ENCODE measurements around the gene IRX1.

The IRX1 gene

GRCh38 chr5:3642231-3642630 is 46.6 kb downstream of the IRX1 start:
- Histone ChIP-seq H3K18ac (ENCODE audit: low read depth in 1 of 2, low read length in 2 of 2) (no peak overlapping the region), H3K27ac (ENCODE audit: low read length, poor library complexity, severe bottlenecking) (no peak overlapping the region)
- WGBS, result 51% methylated on average over 3 of the region's 3 CpGs

DNA sequence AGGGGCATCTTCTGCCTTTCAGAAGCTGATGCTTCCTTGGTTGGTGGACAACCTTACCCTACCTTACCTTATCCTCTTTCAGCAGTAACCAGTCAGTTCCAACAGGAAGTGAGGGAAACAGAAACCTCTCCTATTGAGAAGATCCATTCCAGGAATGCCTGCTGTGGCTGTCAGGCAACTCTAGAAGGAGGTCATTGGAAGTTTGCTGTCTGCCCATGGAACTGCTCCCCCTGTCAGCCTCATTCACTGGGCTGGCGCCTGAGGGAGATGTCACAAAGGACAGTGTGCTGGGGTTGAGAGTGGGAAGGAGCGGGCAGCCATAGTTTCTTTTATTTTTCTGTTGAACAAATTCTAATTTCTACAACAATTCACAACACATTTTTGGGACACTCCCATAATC is 54.7 kb downstream of the IRX1 start:
- DNase-seq, result no peak
- no peaks in the 10 kb centered on the region for H3K4me1 ChIP-seq (ENCODE audit: control insufficient read depth, insufficient read depth, low read depth, low read length)
- H2BK120ac ChIP-seq (ENCODE audit: low read depth, low read length), result no peak overlapping the region
- no peak overlapping the region for H3K4me2 ChIP-seq (ENCODE audit: low read length, poor library complexity, severe bottlenecking)
- no peak overlapping the region for H3K4me3 ChIP-seq (ENCODE audit: insufficient read depth in 1 of 2, low read depth in 1 of 2, low read length in 2 of 2)
- H4K91ac ChIP-seq (ENCODE audit: low read length), result no peak overlapping the region
- no peak overlapping the region for H3K4ac ChIP-seq (ENCODE audit: low read depth in 1 of 2, low read length in 2 of 2)
- H3K9ac ChIP-seq (ENCODE audit: low read length), result no peak overlapping the region
- no peak overlapping the region for H2BK15ac ChIP-seq (ENCODE audit: low read depth, poor library complexity, severe bottlenecking)
- no peak overlapping the region for H3K14ac ChIP-seq (ENCODE audit: low read length in 2 of 2)
- no peaks in the 10 kb centered on the region for H3K27me3 ChIP-seq (ENCODE audit: control insufficient read depth in 1 of 2, insufficient read depth in 1 of 2, low read length in 2 of 2)
- no peaks in the 10 kb centered on the region for H3K9me3 ChIP-seq (ENCODE audit: control insufficient read depth, low read length)
- WGBS, result no CpG with 5 or more reads among the region's 2 CpGs
- no peak overlapping the region for H2BK5ac ChIP-seq (ENCODE audit: low read depth, low read length, poor library complexity, severe bottlenecking)
- no peak overlapping the region for H4K8ac ChIP-seq (ENCODE audit: low read length)
- no peak overlapping the region for H3K18ac ChIP-seq (ENCODE audit: low read depth in 1 of 2, low read length in 2 of 2)
- no peak overlapping the region for H3K23ac ChIP-seq (ENCODE audit: low read length in 2 of 2)
- H3K27ac ChIP-seq (ENCODE audit: low read length, poor library complexity, severe bottlenecking), result no peak overlapping the region
- H2AFZ ChIP-seq (ENCODE audit: low read depth, low read length), result no peak overlapping the region
- no peaks in the 10 kb centered on the region for H3K36me3 ChIP-seq (ENCODE audit: control insufficient read depth in 1 of 2, insufficient read depth in 2 of 2, low read depth in 1 of 2, low read length in 2 of 2)
- H2AK5ac ChIP-seq (ENCODE audit: low read length, severe bottlenecking), result no peak overlapping the region
- H2BK12ac ChIP-seq (ENCODE audit: low read length in 2 of 2), result no peak overlapping the region
- H3K79me1 ChIP-seq (replicated peaks; ENCODE audit: low read length, poor library complexity, severe bottlenecking), result no peaks in the 10 kb centered on the region

More at GRCh38 chr5:3642231-3642630, 46.6 kb downstream of the IRX1 start:
- Histone ChIP-seq H3K4ac (ENCODE audit: low read depth in 1 of 2, low read length in 2 of 2) (no peak overlapping the region), H3K36me3 (ENCODE audit: control insufficient read depth in 1 of 2, insufficient read depth in 2 of 2, low read depth in 1 of 2, low read length in 2 of 2) (no peaks in the 10 kb centered on the region), H3K4me2 (ENCODE audit: low read length, poor library complexity, severe bottlenecking) (no peak overlapping the region), H2BK15ac (ENCODE audit: low read depth, poor library complexity, severe bottlenecking) (no peak overlapping the region), H3K27me3 (ENCODE audit: control insufficient read depth in 1 of 2, insufficient read depth in 1 of 2, low read length in 2 of 2) (no peaks in the 10 kb centered on the region), H2BK120ac (ENCODE audit: low read depth, low read length) (no peak overlapping the region), H2BK5ac (ENCODE audit: low read depth, low read length, poor library complexity, severe bottlenecking) (no peak overlapping the region), H3K79me1 (replicated peaks; ENCODE audit: low read length, poor library complexity, severe bottlenecking) (no peaks in the 10 kb centered on the region), H2BK12ac (ENCODE audit: low read length in 2 of 2) (no peak overlapping the region), H2AK5ac (ENCODE audit: low read length, severe bottlenecking) (no peak overlapping the region), H4K91ac (ENCODE audit: low read length) (no peak overlapping the region), H3K4me3 (ENCODE audit: insufficient read depth in 1 of 2, low read depth in 1 of 2, low read length in 2 of 2) (no peak overlapping the region), H3K4me1 (ENCODE audit: control insufficient read depth, insufficient read depth, low read depth, low read length) (no peaks in the 10 kb centered on the region), H3K9ac (ENCODE audit: low read length) (no peak overlapping the region), H4K8ac (ENCODE audit: low read length) (no peak overlapping the region), H3K23ac (ENCODE audit: low read length in 2 of 2) (no peak overlapping the region), H3K14ac (ENCODE audit: low read length in 2 of 2) (no peak overlapping the region), H3K9me3 (ENCODE audit: control insufficient read depth, low read length) (peaks cover 8% of the 10 kb centered on the region), H2AFZ (ENCODE audit: low read depth, low read length) (no peak overlapping the region)
- no peak for DNase-seq

DNA sequence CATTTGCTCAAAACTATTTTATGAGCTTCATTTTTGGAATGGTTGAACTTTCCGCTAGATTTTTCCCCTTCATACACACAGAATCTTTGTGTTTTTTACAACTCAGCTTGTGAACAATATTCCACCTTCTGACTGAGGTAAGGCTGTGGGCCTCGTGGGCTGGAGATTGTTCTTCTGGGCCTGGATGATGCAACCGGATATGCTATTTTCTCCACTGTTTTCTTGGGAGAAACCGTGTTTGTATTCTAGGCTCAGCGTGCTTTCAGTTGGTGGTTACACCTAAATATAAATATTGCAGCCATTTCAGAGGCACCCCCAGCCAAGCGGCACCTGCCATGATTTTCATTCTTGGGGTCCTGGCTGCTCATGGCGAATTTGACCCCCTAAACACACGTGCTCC is 55.2 kb downstream of the IRX1 start:
- Histone ChIP-seq H3K9ac (ENCODE audit: low read length) (no peak overlapping the region), H3K36me3 (ENCODE audit: control insufficient read depth in 1 of 2, insufficient read depth in 2 of 2, low read depth in 1 of 2, low read length in 2 of 2) (no peaks in the 10 kb centered on the region), H3K4me2 (ENCODE audit: low read length, poor library complexity, severe bottlenecking) (no peak overlapping the region), H3K4ac (ENCODE audit: low read depth in 1 of 2, low read length in 2 of 2) (no peak overlapping the region), H2BK120ac (ENCODE audit: low read depth, low read length) (no peak overlapping the region), H3K4me3 (ENCODE audit: insufficient read depth in 1 of 2, low read depth in 1 of 2, low read length in 2 of 2) (no peak overlapping the region), H3K4me1 (ENCODE audit: control insufficient read depth, insufficient read depth, low read depth, low read length) (no peaks in the 10 kb centered on the region), H3K27me3 (ENCODE audit: control insufficient read depth in 1 of 2, insufficient read depth in 1 of 2, low read length in 2 of 2) (no peaks in the 10 kb centered on the region), H3K23ac (ENCODE audit: low read length in 2 of 2) (no peak overlapping the region), H3K14ac (ENCODE audit: low read length in 2 of 2) (no peak overlapping the region), H3K18ac (ENCODE audit: low read depth in 1 of 2, low read length in 2 of 2) (no peak overlapping the region), H2BK12ac (ENCODE audit: low read length in 2 of 2) (no peak overlapping the region), H2BK15ac (ENCODE audit: low read depth, poor library complexity, severe bottlenecking) (no peak overlapping the region), H3K79me1 (replicated peaks; ENCODE audit: low read length, poor library complexity, severe bottlenecking) (no peaks in the 10 kb centered on the region), H2BK5ac (ENCODE audit: low read depth, low read length, poor library complexity, severe bottlenecking) (no peak overlapping the region), H2AK5ac (ENCODE audit: low read length, severe bottlenecking) (no peak overlapping the region), H2AFZ (ENCODE audit: low read depth, low read length) (no peak overlapping the region), H4K8ac (ENCODE audit: low read length) (no peak overlapping the region), H4K91ac (ENCODE audit: low read length) (no peak overlapping the region), H3K27ac (ENCODE audit: low read length, poor library complexity, severe bottlenecking) (no peak overlapping the region), H3K9me3 (ENCODE audit: control insufficient read depth, low read length) (no peaks in the 10 kb centered on the region)
- no peak for DNase-seq
- 84% methylated on average over 8 of the region's 8 CpGs for WGBS

Measured in mesenchymal stem cell (in vitro differentiated cells and primary cell).